K562 (cell line): ENCODE measurements around the gene TOR3A. TPM values are rescaled to one million over a fixed set of nuclear protein-coding genes. Genes with fewer than 3 reads are reported as not detected.

Source experiments
- CC2D1A ChIP-seq: fragments of 450-650 bp; IDR thresholded peaks from 2 replicates; pipeline ENCODE4 v1.6.1; 2017; ENCODE audit warnings: mild to moderate bottlenecking
- EP300 ChIP-seq: IDR thresholded peaks from 2 replicates; pipeline ENCODE4 v1.6.1; 2012; ENCODE audit warnings: low read length, improper control_type of control experiment
- FOXJ2 ChIP-seq: fragments of 200-800 bp; sonication (Bioruptor generic); IDR thresholded peaks from 2 replicates; pipeline ENCODE4 v1.6.1; 2016; ENCODE audit warnings: missing genetic modification characterization, missing compliant biosample characterization
- MAFK ChIP-seq: IDR thresholded peaks from 2 replicates; pipeline ENCODE4 v1.6.1; 2011; ENCODE audit warnings: low read length, improper control_type of control experiment
- NFXL1 ChIP-seq: fragments of 450-650 bp; formaldehyde crosslinking; IDR thresholded peaks from 2 replicates; pipeline ENCODE4 v1.4.0; 2021; ENCODE audit warnings: mild to moderate bottlenecking
- POLR2AphosphoS5 ChIP-seq: IDR thresholded peaks from 2 replicates; pipeline ENCODE4 v1.6.1; 2011; ENCODE audit warnings: mild to moderate bottlenecking, low read depth, low read length, moderate library complexity; ENCODE audit not compliant: control insufficient read depth, insufficient read depth
- RB1 ChIP-seq: fragments of 450-650 bp; IDR thresholded peaks from 2 replicates; pipeline ENCODE4 v1.6.1; 2017; ENCODE audit warnings: low read depth, mild to moderate bottlenecking
- RBM34 ChIP-seq: fragments of 200-400 bp; formaldehyde crosslinking; IDR thresholded peaks from 2 replicates; pipeline ENCODE4 v1.6.1; 2018; ENCODE audit warnings: low read length, borderline replicate concordance; ENCODE audit not compliant: insufficient read depth
- SMARCB1 ChIP-seq: IDR thresholded peaks from 2 replicates; pipeline ENCODE4 v1.6.1; 2011; ENCODE audit warnings: improper control_type of control experiment, low read depth; ENCODE audit not compliant: insufficient read length
- TFE3 ChIP-seq: fragments of 450-650 bp; formaldehyde crosslinking; IDR thresholded peaks from 2 replicates; pipeline ENCODE4 v1.4.0; 2020; ENCODE audit warnings: mild to moderate bottlenecking, mixed read lengths
- ZC3H4 ChIP-seq: sonication (generic); formaldehyde crosslinking; IDR thresholded peaks from 2 replicates; pipeline ENCODE4 v1.9.0; 2021; ENCODE audit warnings: missing genetic modification reagents, borderline replicate concordance
- polyA plus RNA-seq, 8 experiments: library from polyadenylated mRNA; depleted of rRNA in 4 of 8; stranded (reverse) in 5 of 8; unstranded in 3 of 8; fragments of >200 nt; fragmentation: Nextera tagmentation in 2 of 8; fragmentation: Illumina TruSeq in 1 of 8; extraction: Ambion mirVana in 2 of 8; extraction: Trizol in 1 of 8; gene quantifications; 2 replicates each; pipeline versions ENCODE4 v1.2.1 to v1.2.3, GENCODE V29; 2011 to 2014; ENCODE audit warnings: inconsistent platforms in 1 of 8, missing spikeins in 1 of 8
- total RNA-seq, 7 experiments: library from RNA; depleted of rRNA in 6 of 7; stranded (reverse); fragments of >200 nt in 6 of 7; fragmentation: Illumina TruSeq in 2 of 7; extraction: Trizol in 2 of 7; gene quantifications; 2 replicates each; pipeline versions ENCODE4 v1.2.1 to v1.2.3, GENCODE V29; 2011 to 2021; ENCODE audit warnings: low replicate concordance in 1 of 7
- TF ChIP-seq, protein P1 (sequence below), 2 experiments: fragments of 450-650 bp; formaldehyde crosslinking in 1 of 2; IDR thresholded peaks; 2 replicates each; pipeline versions ENCODE4 v1.4.0 to v1.6.1; 2014 to 2020; ENCODE audit warnings: mild to moderate bottlenecking in 2 of 2, borderline replicate concordance in 1 of 2, low read depth in 1 of 2
- TF ChIP-seq, protein P2 (sequence below): fragments of 250-450 bp; sonication (Bioruptor Pico); IDR thresholded peaks from 2 replicates; pipeline ENCODE4 v1.4.0; 2020; ENCODE audit warnings: mild to moderate bottlenecking, moderate library complexity, borderline replicate concordance

The TOR3A gene
- total and polyA plus RNA-seq, 9 of the 15 experiments (the other 6 are each of a cell fraction or from before 2014, with no cell fraction given): 7.9 to 94.5 (median 39.7) TPM

DNA sequence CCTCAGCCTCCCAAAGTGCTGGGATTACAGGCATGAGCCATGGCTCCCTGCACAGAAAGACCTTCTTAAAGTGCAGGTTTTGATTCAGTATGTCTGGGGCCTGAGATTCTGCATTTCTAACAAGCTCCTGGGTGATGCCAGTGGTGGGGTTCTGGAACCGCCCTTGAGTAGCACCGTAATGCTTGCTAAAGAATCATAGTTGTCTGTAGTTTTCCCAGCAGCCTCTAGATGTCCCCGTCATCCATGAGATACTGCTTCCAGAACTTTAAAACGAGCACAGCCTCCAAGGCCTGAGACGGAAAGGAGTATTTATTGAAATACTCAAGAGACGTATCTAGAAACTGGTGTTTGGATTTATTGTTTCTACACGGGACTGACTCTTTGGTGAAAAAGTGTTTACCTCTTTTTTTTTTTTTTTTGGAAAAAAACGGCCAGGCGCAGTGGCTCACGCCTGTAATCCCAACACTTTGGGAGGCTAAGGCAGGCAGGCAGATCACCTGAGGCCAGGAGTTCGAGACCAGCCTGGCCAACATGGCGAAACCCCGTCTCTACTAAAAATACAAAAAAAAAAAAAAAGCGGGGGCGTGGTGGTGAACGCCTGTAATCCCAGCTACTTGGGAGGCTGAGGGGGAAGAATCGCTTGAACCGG lies 2.6 kb upstream of the TOR3A start (continued):
- TF ChIP-seq, protein P1, sequence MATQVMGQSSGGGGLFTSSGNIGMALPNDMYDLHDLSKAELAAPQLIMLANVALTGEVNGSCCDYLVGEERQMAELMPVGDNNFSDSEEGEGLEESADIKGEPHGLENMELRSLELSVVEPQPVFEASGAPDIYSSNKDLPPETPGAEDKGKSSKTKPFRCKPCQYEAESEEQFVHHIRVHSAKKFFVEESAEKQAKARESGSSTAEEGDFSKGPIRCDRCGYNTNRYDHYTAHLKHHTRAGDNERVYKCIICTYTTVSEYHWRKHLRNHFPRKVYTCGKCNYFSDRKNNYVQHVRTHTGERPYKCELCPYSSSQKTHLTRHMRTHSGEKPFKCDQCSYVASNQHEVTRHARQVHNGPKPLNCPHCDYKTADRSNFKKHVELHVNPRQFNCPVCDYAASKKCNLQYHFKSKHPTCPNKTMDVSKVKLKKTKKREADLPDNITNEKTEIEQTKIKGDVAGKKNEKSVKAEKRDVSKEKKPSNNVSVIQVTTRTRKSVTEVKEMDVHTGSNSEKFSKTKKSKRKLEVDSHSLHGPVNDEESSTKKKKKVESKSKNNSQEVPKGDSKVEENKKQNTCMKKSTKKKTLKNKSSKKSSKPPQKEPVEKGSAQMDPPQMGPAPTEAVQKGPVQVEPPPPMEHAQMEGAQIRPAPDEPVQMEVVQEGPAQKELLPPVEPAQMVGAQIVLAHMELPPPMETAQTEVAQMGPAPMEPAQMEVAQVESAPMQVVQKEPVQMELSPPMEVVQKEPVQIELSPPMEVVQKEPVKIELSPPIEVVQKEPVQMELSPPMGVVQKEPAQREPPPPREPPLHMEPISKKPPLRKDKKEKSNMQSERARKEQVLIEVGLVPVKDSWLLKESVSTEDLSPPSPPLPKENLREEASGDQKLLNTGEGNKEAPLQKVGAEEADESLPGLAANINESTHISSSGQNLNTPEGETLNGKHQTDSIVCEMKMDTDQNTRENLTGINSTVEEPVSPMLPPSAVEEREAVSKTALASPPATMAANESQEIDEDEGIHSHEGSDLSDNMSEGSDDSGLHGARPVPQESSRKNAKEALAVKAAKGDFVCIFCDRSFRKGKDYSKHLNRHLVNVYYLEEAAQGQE (IDR thresholded peaks at IDR 0.05; ENCODE audit: borderline replicate concordance): peak; percentile 67; the same call in 1 of the 2 replicates
- TF ChIP-seq, protein P1 (CRISPR knock-in tag; IDR thresholded peaks at IDR 0.05; ENCODE audit: low read depth): no peak
- TF ChIP-seq SMARCB1: no peak
- TF ChIP-seq EP300: 0 out of 2 replicates have a peak, but pooled peaks have one; percentile 3
- no peak for TF ChIP-seq FOXJ2 (tag)
- no peak for TF ChIP-seq NFXL1
- TF ChIP-seq, protein P2, sequence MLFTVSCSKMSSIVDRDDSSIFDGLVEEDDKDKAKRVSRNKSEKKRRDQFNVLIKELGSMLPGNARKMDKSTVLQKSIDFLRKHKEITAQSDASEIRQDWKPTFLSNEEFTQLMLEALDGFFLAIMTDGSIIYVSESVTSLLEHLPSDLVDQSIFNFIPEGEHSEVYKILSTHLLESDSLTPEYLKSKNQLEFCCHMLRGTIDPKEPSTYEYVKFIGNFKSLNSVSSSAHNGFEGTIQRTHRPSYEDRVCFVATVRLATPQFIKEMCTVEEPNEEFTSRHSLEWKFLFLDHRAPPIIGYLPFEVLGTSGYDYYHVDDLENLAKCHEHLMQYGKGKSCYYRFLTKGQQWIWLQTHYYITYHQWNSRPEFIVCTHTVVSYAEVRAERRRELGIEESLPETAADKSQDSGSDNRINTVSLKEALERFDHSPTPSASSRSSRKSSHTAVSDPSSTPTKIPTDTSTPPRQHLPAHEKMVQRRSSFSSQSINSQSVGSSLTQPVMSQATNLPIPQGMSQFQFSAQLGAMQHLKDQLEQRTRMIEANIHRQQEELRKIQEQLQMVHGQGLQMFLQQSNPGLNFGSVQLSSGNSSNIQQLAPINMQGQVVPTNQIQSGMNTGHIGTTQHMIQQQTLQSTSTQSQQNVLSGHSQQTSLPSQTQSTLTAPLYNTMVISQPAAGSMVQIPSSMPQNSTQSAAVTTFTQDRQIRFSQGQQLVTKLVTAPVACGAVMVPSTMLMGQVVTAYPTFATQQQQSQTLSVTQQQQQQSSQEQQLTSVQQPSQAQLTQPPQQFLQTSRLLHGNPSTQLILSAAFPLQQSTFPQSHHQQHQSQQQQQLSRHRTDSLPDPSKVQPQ (CRISPR knock-in tag): no peak
- no peak for TF ChIP-seq MAFK
- TF ChIP-seq CC2D1A: 0 out of 2 replicates have a peak, but pooled peaks have one; percentile 27
- peak; percentile 43; the same call in 1 of the 2 replicates for TF ChIP-seq POLR2AphosphoS5
- peak; percentile 58 for TF ChIP-seq RB1
- no peak for TF ChIP-seq TFE3 (CRISPR knock-in tag)
- no peak for TF ChIP-seq ZC3H4 (CRISPR knock-in tag)
- no peak for TF ChIP-seq RBM34
